ENCODE measurements around the gene YOD1. TPM values are rescaled to one million over a fixed set of nuclear protein-coding genes. Genes with fewer than 3 reads are reported as not detected.

The YOD1 gene
- polyA plus RNA-seq, 1 donor (not counting 4 experiments of a cell fraction or from before 2014, with no cell fraction given): 5.2 TPM

DNA sequence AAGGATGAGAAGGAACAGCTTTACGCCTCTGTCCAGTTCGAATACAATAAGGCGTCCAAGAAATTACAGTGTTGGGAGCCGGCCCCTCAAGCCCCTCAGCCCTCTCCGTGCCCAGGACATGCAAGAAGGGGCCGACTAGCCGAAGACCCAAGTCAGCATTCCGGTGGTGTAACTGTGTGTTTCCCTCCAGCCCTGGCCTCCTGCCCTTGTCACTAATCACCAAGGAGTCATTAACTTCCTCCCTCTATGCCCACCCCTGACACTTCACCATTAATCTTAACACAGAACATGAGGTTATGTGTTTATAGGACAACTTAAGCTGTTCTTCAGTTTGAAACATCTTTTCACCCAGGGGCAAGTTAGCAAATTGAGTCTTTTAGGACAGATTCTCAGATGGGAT lies 21.2 kb upstream of the YOD1 start:
- no peak for DNase-seq (ENCODE audit: low read depth, low spot score)
- Histone ChIP-seq H3K9me3 (ENCODE audit: control insufficient read depth, low read depth, low read length) (no peaks in the 10 kb centered on the region), H3K4me3 (ENCODE audit: control insufficient read depth in 2 of 3, extremely low read depth in 1 of 3, insufficient read depth in 2 of 3, low read depth in 1 of 3, low read length in 3 of 3) (no peak overlapping the region), H3K9me1 (ENCODE audit: control insufficient read depth, extremely low read depth, insufficient read depth, low read length) (no peaks in the 10 kb centered on the region), H3K27ac (ENCODE audit: control insufficient read depth, insufficient read depth, low read length) (no peak overlapping the region), H3K79me2 (ENCODE audit: control insufficient read depth, insufficient read depth, low read length) (no peaks in the 10 kb centered on the region), H3K36me3 (ENCODE audit: control insufficient read depth in 2 of 2, extremely low read depth in 1 of 2, insufficient read depth in 2 of 2, low read length in 2 of 2) (peaks cover 25 to 29% of the 10 kb centered on the region in 2 experiments), H3K4me1 (ENCODE audit: control insufficient read depth, extremely low read depth, insufficient read depth, low read length) (peaks cover 30% of the 10 kb centered on the region), H4K20me1 (ENCODE audit: control insufficient read depth, extremely low read depth, insufficient read depth, low read length) (no peaks in the 10 kb centered on the region), H3K9ac (ENCODE audit: control insufficient read depth, extremely low read depth, insufficient read depth, low read length) (no peak overlapping the region), H3K4me2 (ENCODE audit: control insufficient read depth, extremely low read depth, insufficient read depth, low read depth, low read length) (no peak overlapping the region), H2AFZ (ENCODE audit: control insufficient read depth, low read length) (no peak overlapping the region), H3K27me3 (ENCODE audit: control insufficient read depth, extremely low read depth, insufficient read depth, low read length) (no peaks in the 10 kb centered on the region)
- no peak for FAIRE-seq
- TF ChIP-seq, protein P1, sequence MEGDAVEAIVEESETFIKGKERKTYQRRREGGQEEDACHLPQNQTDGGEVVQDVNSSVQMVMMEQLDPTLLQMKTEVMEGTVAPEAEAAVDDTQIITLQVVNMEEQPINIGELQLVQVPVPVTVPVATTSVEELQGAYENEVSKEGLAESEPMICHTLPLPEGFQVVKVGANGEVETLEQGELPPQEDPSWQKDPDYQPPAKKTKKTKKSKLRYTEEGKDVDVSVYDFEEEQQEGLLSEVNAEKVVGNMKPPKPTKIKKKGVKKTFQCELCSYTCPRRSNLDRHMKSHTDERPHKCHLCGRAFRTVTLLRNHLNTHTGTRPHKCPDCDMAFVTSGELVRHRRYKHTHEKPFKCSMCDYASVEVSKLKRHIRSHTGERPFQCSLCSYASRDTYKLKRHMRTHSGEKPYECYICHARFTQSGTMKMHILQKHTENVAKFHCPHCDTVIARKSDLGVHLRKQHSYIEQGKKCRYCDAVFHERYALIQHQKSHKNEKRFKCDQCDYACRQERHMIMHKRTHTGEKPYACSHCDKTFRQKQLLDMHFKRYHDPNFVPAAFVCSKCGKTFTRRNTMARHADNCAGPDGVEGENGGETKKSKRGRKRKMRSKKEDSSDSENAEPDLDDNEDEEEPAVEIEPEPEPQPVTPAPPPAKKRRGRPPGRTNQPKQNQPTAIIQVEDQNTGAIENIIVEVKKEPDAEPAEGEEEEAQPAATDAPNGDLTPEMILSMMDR (optimal IDR thresholded peaks at IDR 0.05 in 1 of 3, IDR thresholded peaks at IDR 0.05 in 1 of 3, conservative IDR thresholded peaks at IDR 0.05 in 1 of 3; ENCODE audit: extremely low read depth in 1 of 3, insufficient read depth in 2 of 3, low read length in 3 of 3): no peak
- TF ChIP-seq EZH2 (IDR thresholded peaks at IDR 0.05; ENCODE audit: low read length): no peak
- dilution Hi-C loops (cut with MboI; ENCODE audit: extremely low pct_ligation_motif_present, low sequenced_read_pairs): no loop called here

DNA sequence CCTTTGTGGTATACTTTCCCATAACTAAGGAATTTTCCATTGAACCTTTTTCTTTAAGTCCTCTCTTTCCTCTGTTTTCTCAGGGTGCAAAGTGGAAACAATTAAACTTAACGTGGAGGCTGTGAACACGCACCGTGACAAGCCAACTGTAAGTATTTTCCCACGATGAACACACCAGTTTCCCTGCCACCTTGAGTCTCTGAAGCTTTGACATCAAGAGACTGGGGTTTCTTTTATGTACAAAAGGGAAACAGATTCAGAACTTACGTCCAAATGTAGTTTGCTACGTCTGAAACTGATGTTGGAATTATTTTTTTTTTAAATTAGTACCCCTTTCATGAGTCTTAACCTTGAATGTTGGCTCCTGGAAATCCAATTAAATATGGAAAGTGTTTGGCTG lies 20.4 kb upstream of the YOD1 start:
- H4K20me1 ChIP-seq (ENCODE audit: control insufficient read depth, extremely low read depth, insufficient read depth, low read length): no peaks in the 10 kb centered on the region
- no peaks in the 10 kb centered on the region for H3K9me3 ChIP-seq (ENCODE audit: control insufficient read depth, low read depth, low read length)
- no peaks in the 10 kb centered on the region for H3K79me2 ChIP-seq (ENCODE audit: control insufficient read depth, insufficient read depth, low read length)
- no peak overlapping the region for H3K4me2 ChIP-seq (ENCODE audit: control insufficient read depth, extremely low read depth, insufficient read depth, low read depth, low read length)
- H3K4me3 ChIP-seq (ENCODE audit: control insufficient read depth in 2 of 3, extremely low read depth in 1 of 3, insufficient read depth in 2 of 3, low read depth in 1 of 3, low read length in 3 of 3): no peak overlapping the region
- FAIRE-seq: no peak
- H3K27ac ChIP-seq (ENCODE audit: control insufficient read depth, insufficient read depth, low read length): no peak overlapping the region
- H3K36me3 ChIP-seq (ENCODE audit: control insufficient read depth in 2 of 2, extremely low read depth in 1 of 2, insufficient read depth in 2 of 2, low read length in 2 of 2): peaks cover 28 to 31% of the 10 kb centered on the region in 2 experiments
- H3K27me3 ChIP-seq (ENCODE audit: control insufficient read depth, extremely low read depth, insufficient read depth, low read length): no peaks in the 10 kb centered on the region
- DNase-seq (ENCODE audit: low read depth, low spot score): no peak
- dilution Hi-C loops (cut with MboI; ENCODE audit: extremely low pct_ligation_motif_present, low sequenced_read_pairs): no loop called here
- H3K4me1 ChIP-seq (ENCODE audit: control insufficient read depth, extremely low read depth, insufficient read depth, low read length): peaks cover 29% of the 10 kb centered on the region
- H3K9me1 ChIP-seq (ENCODE audit: control insufficient read depth, extremely low read depth, insufficient read depth, low read length): no peaks in the 10 kb centered on the region
- no peak for TF ChIP-seq EZH2 (IDR thresholded peaks at IDR 0.05; ENCODE audit: low read length)
- TF ChIP-seq, protein P1 (optimal IDR thresholded peaks at IDR 0.05 in 1 of 3, IDR thresholded peaks at IDR 0.05 in 1 of 3, conservative IDR thresholded peaks at IDR 0.05 in 1 of 3; ENCODE audit: extremely low read depth in 1 of 3, insufficient read depth in 2 of 3, low read length in 3 of 3): no peak
- H3K9ac ChIP-seq (ENCODE audit: control insufficient read depth, extremely low read depth, insufficient read depth, low read length): no peak overlapping the region
- H2AFZ ChIP-seq (ENCODE audit: control insufficient read depth, low read length): no peak overlapping the region

All from keratinocyte (primary cell).